AG09319 (cell line): ENCODE measurements around the gene NAP1L5.

ENCODE experiments used
- DNase-seq: peaks from one replicate; pipeline ENCODE4 v3.0.0-alpha.2; 2010; ENCODE audit warnings: low read depth; ENCODE audit errors: extremely low read depth
- TF ChIP-seq, protein P1 (sequence below): IDR thresholded peaks from 2 replicates; pipeline ENCODE4 v1.5.1; 2011; ENCODE audit warnings: low read depth, mild to moderate bottlenecking, inconsistent platforms, low read length, moderate library complexity

NAP1L5 gene

DNA sequence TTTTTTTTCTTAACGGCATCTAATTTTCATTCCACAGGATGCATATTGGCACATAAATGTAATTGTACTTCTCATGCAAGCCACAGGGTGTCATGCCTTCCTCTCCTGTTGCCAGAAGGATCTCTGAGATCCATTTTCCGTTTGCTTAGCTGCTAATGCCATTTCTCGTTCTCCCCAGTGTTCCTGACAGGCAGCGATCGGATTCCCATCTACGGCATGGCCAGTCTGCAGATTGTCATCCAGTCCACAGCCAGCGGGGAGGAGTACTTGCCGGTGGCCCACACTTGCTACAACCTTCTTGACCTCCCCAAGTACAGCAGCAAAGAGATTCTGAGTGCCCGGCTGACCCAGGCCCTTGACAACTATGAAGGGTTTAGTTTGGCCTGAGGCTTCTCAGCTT lies 8.9 kb upstream of the NAP1L5 start:
- TF ChIP-seq, protein P1, sequence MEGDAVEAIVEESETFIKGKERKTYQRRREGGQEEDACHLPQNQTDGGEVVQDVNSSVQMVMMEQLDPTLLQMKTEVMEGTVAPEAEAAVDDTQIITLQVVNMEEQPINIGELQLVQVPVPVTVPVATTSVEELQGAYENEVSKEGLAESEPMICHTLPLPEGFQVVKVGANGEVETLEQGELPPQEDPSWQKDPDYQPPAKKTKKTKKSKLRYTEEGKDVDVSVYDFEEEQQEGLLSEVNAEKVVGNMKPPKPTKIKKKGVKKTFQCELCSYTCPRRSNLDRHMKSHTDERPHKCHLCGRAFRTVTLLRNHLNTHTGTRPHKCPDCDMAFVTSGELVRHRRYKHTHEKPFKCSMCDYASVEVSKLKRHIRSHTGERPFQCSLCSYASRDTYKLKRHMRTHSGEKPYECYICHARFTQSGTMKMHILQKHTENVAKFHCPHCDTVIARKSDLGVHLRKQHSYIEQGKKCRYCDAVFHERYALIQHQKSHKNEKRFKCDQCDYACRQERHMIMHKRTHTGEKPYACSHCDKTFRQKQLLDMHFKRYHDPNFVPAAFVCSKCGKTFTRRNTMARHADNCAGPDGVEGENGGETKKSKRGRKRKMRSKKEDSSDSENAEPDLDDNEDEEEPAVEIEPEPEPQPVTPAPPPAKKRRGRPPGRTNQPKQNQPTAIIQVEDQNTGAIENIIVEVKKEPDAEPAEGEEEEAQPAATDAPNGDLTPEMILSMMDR = peak; percentile 66
- peak; percentile 31 for DNase-seq

DNA sequence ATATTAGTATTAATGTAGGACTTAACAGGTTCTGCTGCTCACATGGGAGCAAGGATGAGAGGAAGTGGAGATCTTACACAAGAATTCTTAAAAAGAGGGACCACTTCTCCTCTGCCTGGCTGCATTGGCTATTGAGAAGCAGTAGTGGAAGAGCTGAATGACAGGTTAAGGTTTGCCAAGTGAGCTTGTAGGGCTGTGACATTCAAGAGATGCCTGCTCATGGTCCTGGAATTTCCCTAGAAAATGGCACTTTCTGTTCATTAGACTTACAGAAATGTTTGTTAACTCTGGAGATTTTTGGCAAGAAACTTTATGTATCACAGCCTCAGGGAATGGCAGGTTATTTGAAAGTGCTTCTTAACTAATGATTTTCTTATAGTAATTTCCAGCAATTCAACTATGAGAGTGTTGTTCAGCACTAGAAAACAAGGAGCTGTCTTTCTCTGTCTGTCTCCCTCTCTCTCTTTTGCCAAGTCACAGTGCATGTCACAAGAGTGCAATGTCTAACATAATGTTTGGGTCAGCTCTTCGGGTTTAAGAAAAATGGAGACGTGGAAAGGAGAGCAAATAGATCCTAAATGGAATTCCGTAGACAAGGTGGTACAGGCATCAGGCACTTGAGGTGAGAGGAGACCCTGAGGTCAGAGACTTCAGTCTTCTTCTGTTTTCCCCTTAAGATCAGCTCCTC lies 8.3 kb upstream of the NAP1L5 start:
- DNase-seq = no peak
- TF ChIP-seq, protein P1 = no peak

DNA sequence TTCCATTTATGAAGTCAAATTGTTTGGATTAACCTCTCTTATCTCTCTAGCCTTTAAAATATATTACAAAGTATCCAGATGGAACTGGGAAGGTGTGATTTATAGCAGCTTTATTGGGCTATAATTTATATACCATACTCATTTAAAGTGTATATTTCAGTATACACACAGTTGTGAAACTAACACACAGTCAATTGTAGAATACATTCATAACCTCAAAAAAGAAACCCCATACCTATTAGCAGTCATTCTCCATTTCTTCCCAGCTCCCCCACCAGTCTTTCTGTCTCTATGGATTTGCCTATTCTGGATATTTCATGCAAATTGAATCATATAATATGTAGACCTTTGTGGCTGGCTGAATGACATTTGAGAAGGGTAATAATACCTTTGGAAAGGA lies 7.6 kb upstream of the NAP1L5 start:
- TF ChIP-seq, protein P1 = no peak
- DNase-seq = no peak

DNA sequence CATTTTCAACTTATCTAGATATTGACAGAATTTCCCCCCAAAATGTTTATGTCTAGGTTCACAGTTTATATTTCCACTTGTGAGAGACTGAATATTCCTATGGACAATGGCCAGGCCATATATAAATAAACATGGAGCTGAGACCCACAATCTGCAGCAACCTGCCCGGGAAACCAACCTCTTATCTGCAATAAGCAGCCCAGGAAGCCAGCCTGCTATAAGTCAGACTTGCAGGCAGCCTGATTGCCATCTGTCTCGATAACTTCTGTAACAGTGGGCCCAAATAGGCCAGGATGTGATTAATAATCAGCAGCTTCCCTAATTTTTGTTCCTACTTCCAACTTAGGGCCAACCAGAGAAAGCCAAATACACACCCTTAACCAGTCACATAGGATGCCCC lies 5.2 kb upstream of the NAP1L5 start:
- TF ChIP-seq, protein P1 = no peak
- no peak for DNase-seq

DNA sequence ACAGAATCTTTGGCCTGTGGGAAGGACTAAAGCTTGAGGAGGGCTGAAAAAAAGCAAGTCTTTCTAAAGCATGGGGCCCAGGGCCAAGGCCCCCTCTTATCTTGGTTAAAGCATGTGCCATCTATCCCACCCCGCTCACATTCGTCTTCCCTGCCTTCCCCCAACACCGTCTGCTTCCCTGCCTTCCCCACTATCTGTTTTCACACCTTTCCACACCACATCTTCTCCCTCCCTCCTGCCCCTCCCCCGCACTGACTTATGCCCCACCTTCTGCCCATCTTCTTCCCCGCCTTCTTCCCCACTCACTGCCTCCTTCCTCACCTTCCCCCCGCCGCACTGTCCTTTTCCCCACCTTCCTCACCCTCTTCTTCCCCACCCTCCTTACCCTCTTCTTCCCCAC lies 890 bp upstream of the NAP1L5 start:
- DNase-seq = no peak
- TF ChIP-seq, protein P1 = no peak

DNA sequence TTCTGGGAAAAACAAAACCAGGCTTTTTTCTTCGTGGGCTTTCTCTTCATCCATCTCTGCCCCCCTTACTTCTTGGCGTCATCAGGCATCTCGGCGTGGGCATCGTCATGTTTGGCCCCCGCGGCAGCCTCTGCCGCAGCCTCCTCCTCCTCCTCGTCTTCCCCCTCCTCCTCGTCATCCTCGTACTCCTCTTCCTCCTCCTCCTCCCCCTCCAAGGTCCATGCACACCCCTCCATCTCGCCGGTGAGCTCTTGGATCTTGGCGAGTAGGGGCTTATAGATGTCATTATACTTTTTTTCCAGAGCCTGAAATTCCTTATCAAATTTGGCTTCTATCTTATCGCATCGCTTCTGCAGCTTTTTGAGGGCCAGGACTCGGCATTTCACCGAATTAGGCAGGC lies 488 bp downstream of the NAP1L5 start:
- no peak for DNase-seq
- TF ChIP-seq, protein P1 = no peak

DNA sequence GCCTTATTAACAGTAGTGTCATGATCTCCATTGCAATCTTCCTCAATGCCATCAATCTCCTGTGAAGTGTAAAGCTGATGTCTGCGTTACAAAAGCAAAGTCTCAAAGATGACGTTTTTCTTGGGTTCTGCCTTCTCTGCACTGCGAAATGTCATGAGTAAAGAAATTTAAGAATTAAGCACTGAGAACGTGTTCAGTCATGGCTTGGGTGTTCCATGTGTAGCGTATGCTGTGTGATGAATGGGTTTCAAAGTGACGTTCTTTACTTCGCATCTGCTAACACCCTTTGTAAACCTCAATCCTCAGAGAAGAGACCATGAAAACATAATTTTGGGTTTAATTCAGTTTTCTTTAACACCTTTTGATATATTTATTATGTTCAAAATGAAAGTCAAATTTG lies 999 bp downstream of the NAP1L5 start:
- TF ChIP-seq, protein P1 = no peak
- no peak for DNase-seq
